AG09309 (cell line): ENCODE data around the gene SESN1.
"Not testable (repeated sequence)": the region's sequence is repeated elsewhere in the genome, so short reads cannot be mapped to it uniquely, and the experiment has no call there.

Experiments
- DNase-seq: peaks from one replicate; pipeline ENCODE4 v3.0.0-alpha.2; 2010; ENCODE audit warnings: low read depth
- H3K4me3 ChIP-seq: 2 replicates; pipeline ENCODE4 v1.5.1; 2011; ENCODE audit warnings: mild to moderate bottlenecking, low read depth, low read length, moderate library complexity; ENCODE audit not compliant: control insufficient read depth
- CTCF ChIP-seq: IDR thresholded peaks from 2 replicates; pipeline ENCODE4 v1.5.1; 2011; ENCODE audit warnings: mild to moderate bottlenecking, low read depth, low read length, inconsistent platforms; ENCODE audit not compliant: insufficient read depth, control insufficient read depth; ENCODE audit errors: missing control alignments

Gene SESN1

GRCh38 chr6:109094416-109095035, at the start of gene SESN1:
Gene SESN1, minus strand, starts transcription at chr6:109094846. Its CDS starts 773 bp downstream, at chr6:109094073.
- DNase-seq = peak; percentile 89
- no peak for TF ChIP-seq CTCF
- H3K4me3 ChIP-seq = peak within 1 kb of the TSS; percentile 96

GRCh38 chr6:109143191-109143590, 48.5 kb upstream of the SESN1 start:
- no peak for TF ChIP-seq CTCF
- DNase-seq = no peak
- no peak overlapping the region for H3K4me3 ChIP-seq

- not testable (repeated sequence) for DNase-seq, H3K4me3 ChIP-seq
These were observed 47.4 kb upstream of the SESN1 start for GRCh38 chr6:109142067-109142466.

GRCh38 chr6:109139109-109139508, 44.5 kb upstream of the SESN1 start:
- H3K4me3 ChIP-seq = no peak overlapping the region
- TF ChIP-seq CTCF = no peak
- peak; percentile 38 for DNase-seq

DNA sequence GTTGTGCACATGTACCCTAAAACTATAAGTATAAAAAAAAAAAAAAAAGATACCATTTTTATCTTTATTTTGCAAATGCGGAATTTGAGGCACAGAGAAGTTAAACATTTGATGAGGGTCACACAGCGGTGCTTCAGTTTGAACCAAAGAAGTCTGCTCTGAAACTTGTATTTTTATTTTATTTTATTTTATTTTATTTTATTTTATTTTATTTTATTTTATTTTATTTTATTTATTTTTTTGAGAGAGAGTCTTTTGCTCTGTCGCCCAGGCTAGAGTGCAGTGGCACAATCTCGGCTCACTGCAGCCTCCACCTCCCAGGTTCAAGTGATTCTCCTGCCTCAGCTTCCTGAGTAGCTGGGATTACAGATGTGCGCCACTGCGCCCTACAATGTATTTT, 41.9 kb upstream of the SESN1 start:
- not testable (repeated sequence) for H3K4me3 ChIP-seq, DNase-seq

GRCh38 chr6:109136039-109136438, 41.4 kb upstream of the SESN1 start:
- DNase-seq = not testable (repeated sequence)

DNA sequence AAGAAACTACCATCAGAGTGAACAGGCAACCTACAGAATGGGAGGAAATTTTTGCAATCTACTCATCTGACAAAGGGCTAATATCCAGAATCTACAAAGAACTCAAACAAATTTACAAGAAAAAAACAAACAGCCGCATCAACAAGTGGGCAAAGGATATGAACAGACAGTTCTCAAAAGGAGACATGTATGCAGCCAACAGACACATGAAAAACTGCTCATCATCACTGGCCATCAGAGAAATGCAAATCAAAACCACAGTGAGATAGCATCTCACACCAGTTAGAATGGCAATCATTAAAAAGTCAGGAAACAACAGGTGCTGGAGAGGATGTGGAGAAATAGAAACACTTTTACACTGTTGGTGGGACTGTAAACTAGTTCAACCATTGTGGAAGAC, 41.0 kb upstream of the SESN1 start:
- not testable (repeated sequence) for DNase-seq, H3K4me3 ChIP-seq

More at GRCh38 chr6:109136039-109136438, 41.4 kb upstream of the SESN1 start:
- not testable (repeated sequence) for H3K4me3 ChIP-seq

DNA sequence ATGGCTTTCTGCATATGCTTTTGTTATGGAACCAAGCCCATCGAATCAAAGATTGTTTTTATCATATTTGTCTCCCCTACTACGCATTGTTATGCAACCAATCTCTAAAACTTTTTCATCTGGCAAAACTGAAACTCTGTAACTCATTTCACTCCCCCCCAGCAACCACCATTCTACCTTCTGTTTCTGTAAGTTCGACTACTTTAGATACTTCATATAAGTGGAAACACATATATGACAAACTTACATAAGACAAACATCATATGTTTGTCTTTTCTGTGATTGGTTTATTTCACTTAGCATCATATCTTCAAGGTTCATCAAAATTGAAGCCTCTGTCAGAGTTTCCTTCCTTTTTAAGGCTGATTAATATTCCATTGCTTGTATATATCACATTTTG, 35.4 kb upstream of the SESN1 start:
- no peak for TF ChIP-seq CTCF
- DNase-seq = no peak
- H3K4me3 ChIP-seq = no peak overlapping the region

DNA sequence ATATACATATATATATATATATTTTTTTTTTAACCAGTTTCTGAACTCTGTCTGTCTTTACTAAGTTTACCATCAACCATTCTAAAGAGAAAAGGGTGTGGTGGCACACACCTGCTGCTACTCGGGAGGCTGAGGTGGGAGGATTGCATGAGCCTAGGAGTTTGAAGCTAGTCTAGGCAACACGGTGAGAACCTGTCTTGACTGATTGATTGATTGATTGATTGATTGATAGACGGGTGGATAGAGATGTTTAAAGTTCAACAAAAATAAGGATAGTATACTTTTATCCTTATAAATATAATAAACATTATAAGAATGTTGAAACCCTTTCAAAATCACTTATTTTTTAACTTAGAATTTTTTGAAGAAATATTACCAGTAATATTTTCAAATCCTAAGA, 30.9 kb upstream of the SESN1 start:
- DNase-seq = no peak
- H3K4me3 ChIP-seq = no peak overlapping the region
- TF ChIP-seq CTCF = no peak
